Measurements from ENCODE around the gene PBLD. TPM values are rescaled to one million over a fixed set of nuclear protein-coding genes. Genes with fewer than 3 reads are reported as not detected.

The PBLD gene
- total RNA-seq, 1 donor from 2014 or later: 5.1 TPM

GRCh38 chr10:68235581-68235980, 97.1 kb downstream of the PBLD start:
- intact Hi-C loops (cut with micrococcal nuclease): no loop called here
- Histone ChIP-seq H3K4me3 (no peak overlapping the region), H3K27me3 (ENCODE audit: low read depth) (no peaks in the 10 kb centered on the region), H3K4me1 (peaks cover 7% of the 10 kb centered on the region), H3K27ac (replicated peaks) (no peak overlapping the region), H3K36me3 (no peaks in the 10 kb centered on the region), H3K9me3 (replicated peaks) (no peaks in the 10 kb centered on the region)
- no peak for DNase-seq
- TF ChIP-seq CTCF (IDR thresholded peaks at IDR 0.05; ENCODE audit: borderline replicate concordance): no peak

GRCh38 chr10:68235111-68235510, 97.6 kb downstream of the PBLD start:
- no peak for TF ChIP-seq CTCF (IDR thresholded peaks at IDR 0.05; ENCODE audit: borderline replicate concordance)
- intact Hi-C loops (cut with micrococcal nuclease): no loop called here

GRCh38 chr10:68233046-68233445, 99.7 kb downstream of the PBLD start:
- Histone ChIP-seq H3K4me1 (peaks cover 8% of the 10 kb centered on the region), H3K9me3 (replicated peaks) (no peaks in the 10 kb centered on the region), H3K27ac (replicated peaks) (no peak overlapping the region), H3K4me3 (no peak overlapping the region), H3K36me3 (no peaks in the 10 kb centered on the region), H3K27me3 (ENCODE audit: low read depth) (no peaks in the 10 kb centered on the region)
- DNase-seq: no peak
- intact Hi-C loops (cut with micrococcal nuclease): no loop called here
- no peak for TF ChIP-seq CTCF (IDR thresholded peaks at IDR 0.05; ENCODE audit: borderline replicate concordance)

More at GRCh38 chr10:68235111-68235510, 97.6 kb downstream of the PBLD start:
- Histone ChIP-seq H3K9me3 (replicated peaks) (no peaks in the 10 kb centered on the region), H3K4me3 (no peak overlapping the region), H3K36me3 (no peaks in the 10 kb centered on the region), H3K4me1 (peaks cover 8% of the 10 kb centered on the region), H3K27me3 (ENCODE audit: low read depth) (no peaks in the 10 kb centered on the region), H3K27ac (replicated peaks) (no peak overlapping the region)
- DNase-seq: no peak

Other genes with a start within 250 kb of the PBLD start
- 124 TPM for gene MYPN, start 223.4 kb downstream of the PBLD start, total RNA-seq
- not detected for gene ATOH7, start 100.8 kb downstream of the PBLD start, total RNA-seq
- gene HNRNPH3, start 864 bp downstream of the PBLD start, total RNA-seq: 138 TPM
- 9.9 TPM for gene RUFY2, start 74.3 kb upstream of the PBLD start, total RNA-seq
- 2.1 TPM for gene DNA2, start 139.0 kb upstream of the PBLD start, total RNA-seq
- 14.0 TPM for gene SLC25A16, start 194.6 kb upstream of the PBLD start, total RNA-seq
- gene TET1, start 227.4 kb upstream of the PBLD start, total RNA-seq: 2.2 TPM